Type B pancreatic cell (in vitro differentiated cells): ENCODE results near the gene CTBP2. TPM values are rescaled to one million over a fixed set of nuclear protein-coding genes. Genes with fewer than 3 reads are reported as not detected.

Experiments
- DNase-seq: peaks from one replicate; pipeline ENCODE4 v3.0.0; 2021; ENCODE audit warnings: mixed read lengths; ENCODE audit not compliant: unreplicated experiment; ENCODE audit errors: extremely low spot score
- H3K27ac Mint-ChIP-seq: 2 replicates; pipeline ENCODE4 v1.8.0; 2021; ENCODE audit warnings: mild to moderate bottlenecking, mixed read lengths
- H3K27me3 Mint-ChIP-seq: 2 replicates; pipeline ENCODE4 v1.8.0; 2021; ENCODE audit warnings: mixed read lengths
- H3K36me3 Mint-ChIP-seq: 2 replicates; pipeline ENCODE4 v1.8.0; 2021; ENCODE audit warnings: mixed read lengths
- H3K4me1 Mint-ChIP-seq: one replicate; pipeline ENCODE4 v1.8.0; 2021; ENCODE audit warnings: mixed read lengths; ENCODE audit not compliant: unreplicated experiment
- H3K4me3 Mint-ChIP-seq: 2 replicates; pipeline ENCODE4 v1.8.0; 2021; ENCODE audit warnings: mild to moderate bottlenecking, mixed read lengths
- H3K9me3 Mint-ChIP-seq: 2 replicates; pipeline ENCODE4 v1.8.0; 2021; ENCODE audit warnings: mixed read lengths
- CTCF ChIP-seq: fragments of 200-600 bp; sonication (generic); conservative IDR thresholded peaks from 2 replicates; pipeline ENCODE4 v1.5.0; 2021; ENCODE audit warnings: antibody characterized with exemption, mild to moderate bottlenecking
- total RNA-seq: library from RNA; stranded (reverse); gene quantifications from 2 replicates; pipeline ENCODE4 v1.2.1, GENCODE V29; 2021; ENCODE audit warnings: low replicate concordance

The CTBP2 gene
- total RNA-seq, 1 donor from 2014 or later = 113 TPM

DNA sequence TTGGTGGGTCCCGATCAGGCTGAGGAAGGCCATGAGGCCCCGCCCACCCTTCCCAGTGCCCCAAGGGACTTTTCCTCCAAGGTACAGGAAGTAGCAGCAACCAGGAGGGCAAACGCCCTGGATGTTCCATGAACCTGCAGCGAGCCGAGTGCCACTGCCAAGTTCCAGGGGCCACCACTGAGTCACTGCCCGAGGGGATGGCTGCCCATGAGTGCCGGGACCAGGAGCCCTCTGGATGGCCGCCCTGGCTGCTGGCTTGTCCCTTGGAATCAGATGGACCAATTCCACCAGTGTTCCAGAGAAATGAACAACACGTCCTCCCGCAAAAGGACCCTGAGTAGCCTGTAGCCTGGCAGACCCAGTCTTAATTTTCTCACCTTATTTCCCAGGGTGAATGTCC lies 144.2 kb downstream of the CTBP2 start:
- Mint-ChIP-seq H3K4me1 (peaks cover 13% of the 10 kb centered on the region), H3K36me3 (peaks cover 27% of the 10 kb centered on the region), H3K9me3 (peaks cover 7% of the 10 kb centered on the region), H3K27me3 (no peaks in the 10 kb centered on the region), H3K27ac (no peak overlapping the region), H3K4me3 (no peak overlapping the region)
- TF ChIP-seq CTCF = no peak
- DNase-seq = no peak

DNA sequence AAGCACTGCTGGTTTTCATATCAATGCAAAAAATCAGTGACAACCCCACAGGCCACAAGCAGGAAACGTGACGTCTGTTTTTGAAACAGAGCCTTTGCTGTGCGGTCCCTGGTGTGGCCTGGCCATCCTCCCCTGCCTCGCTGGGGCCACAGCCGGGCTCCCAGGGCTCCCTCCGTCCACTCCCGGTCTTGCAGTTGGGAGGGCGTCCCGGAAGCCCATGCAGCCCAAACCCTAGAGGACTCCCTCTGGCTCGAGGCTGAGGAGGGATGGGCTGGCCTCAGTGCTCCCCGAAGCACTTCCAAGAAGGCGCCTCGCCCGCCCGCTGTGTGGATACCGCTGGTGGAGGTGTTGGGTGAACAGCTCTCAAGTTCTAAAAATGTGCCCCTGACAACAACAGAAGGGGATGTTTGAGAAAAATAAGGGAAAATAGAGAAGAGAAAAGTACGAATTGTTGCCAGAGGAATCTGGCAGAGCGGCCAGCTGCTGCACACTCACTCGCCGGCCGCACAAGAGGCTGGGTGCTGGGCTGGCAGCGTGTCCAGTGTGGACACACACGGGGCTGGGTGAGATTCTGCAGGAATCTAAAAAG lies 144.9 kb downstream of the CTBP2 start:
- H3K27ac Mint-ChIP-seq = no peak overlapping the region
- peaks cover 25% of the 10 kb centered on the region for H3K36me3 Mint-ChIP-seq
- DNase-seq = no peak
- no peaks in the 10 kb centered on the region for H3K27me3 Mint-ChIP-seq
- H3K4me1 Mint-ChIP-seq = peaks cover 15% of the 10 kb centered on the region
- no peak overlapping the region for H3K4me3 Mint-ChIP-seq
- H3K9me3 Mint-ChIP-seq = peaks cover 7% of the 10 kb centered on the region
- TF ChIP-seq CTCF = no peak

DNA sequence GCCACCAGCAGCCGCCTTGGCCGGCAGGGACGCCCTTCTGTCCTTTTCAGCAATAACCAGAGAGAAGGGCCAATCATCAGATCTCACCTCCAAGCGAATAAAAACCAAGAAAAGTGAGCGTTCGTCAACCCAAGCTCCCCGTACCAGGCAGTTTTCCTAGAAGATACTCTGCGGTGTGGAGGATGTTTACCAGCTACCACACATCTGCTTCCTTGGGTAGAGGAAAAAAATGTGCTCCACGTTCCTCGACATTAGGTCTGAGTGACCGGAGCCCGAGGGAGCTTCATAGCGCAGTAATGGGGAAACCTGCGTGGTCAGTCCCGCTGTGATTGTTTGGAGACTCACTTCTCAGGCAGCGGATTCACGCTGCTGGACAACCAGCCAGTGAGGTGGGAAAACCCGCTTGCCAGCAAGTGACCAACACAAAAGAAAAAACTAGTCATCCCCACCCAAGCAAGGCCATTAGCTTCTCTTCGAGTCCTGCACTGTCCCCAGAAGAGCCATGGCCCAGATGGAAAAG lies 145.5 kb downstream of the CTBP2 start:
- Mint-ChIP-seq H3K4me3 (no peak overlapping the region), H3K27me3 (no peaks in the 10 kb centered on the region), H3K27ac (no peak overlapping the region), H3K9me3 (peaks cover 7% of the 10 kb centered on the region), H3K4me1 (peaks cover 19% of the 10 kb centered on the region), H3K36me3 (peaks cover 23% of the 10 kb centered on the region)
- no peak for DNase-seq
- no peak for TF ChIP-seq CTCF

GRCh38 chr10:125014086-125014830 lies 146.1 kb downstream of the CTBP2 start:
- H3K36me3 Mint-ChIP-seq = peaks cover 16% of the 10 kb centered on the region
- H3K27ac Mint-ChIP-seq = peak overlapping the region; percentile 51
- no peak for DNase-seq
- peaks cover 25% of the 10 kb centered on the region for H3K4me1 Mint-ChIP-seq
- no peak for TF ChIP-seq CTCF
- no peaks in the 10 kb centered on the region for H3K27me3 Mint-ChIP-seq
- H3K9me3 Mint-ChIP-seq = peaks cover under 1% of the 10 kb centered on the region
- no peak overlapping the region for H3K4me3 Mint-ChIP-seq

DNA sequence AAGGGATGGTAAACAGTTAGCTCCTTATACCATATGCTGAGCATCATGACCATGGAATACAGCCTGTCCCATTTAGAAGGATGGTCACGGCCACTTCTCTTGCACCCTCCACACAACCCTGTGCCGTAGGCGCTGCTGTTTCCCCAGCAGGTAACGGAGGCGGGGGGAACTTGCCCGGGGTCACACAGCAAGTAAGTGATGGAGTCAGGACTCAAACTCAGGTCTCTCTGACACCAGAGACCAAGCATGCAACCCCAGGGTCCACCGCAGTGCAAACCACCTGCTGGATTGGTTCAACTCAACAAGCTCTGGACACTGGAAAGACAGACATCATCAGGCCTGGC lies 146.9 kb downstream of the CTBP2 start:
- DNase-seq = no peak
- Mint-ChIP-seq H3K27me3 (no peaks in the 10 kb centered on the region), H3K9me3 (no peaks in the 10 kb centered on the region), H3K36me3 (peaks cover 16% of the 10 kb centered on the region), H3K4me3 (no peak overlapping the region), H3K4me1 (peaks cover 33% of the 10 kb centered on the region), H3K27ac (no peak overlapping the region)
- TF ChIP-seq CTCF = no peak
